CD4-positive, alpha-beta T cell treated with Interleukin-10 for 1 hour (primary cell): Measurements from ENCODE around the gene CDH4.

Source experiments
- DNase-seq: peaks from one replicate; pipeline ENCODE4 v3.0.0-alpha.2; 2020

CDH4 gene

GRCh38 chr20:61805781-61806180 lies 553.7 kb downstream of the CDH4 start:
- no peak for DNase-seq

GRCh38 chr20:61806314-61806713 lies 554.3 kb downstream of the CDH4 start:
- DNase-seq = no peak

GRCh38 chr20:61806995-61807394 lies 554.9 kb downstream of the CDH4 start:
- DNase-seq = no peak

GRCh38 chr20:61807471-61808160 lies 555.6 kb downstream of the CDH4 start:
- DNase-seq = no peak

GRCh38 chr20:61808447-61808846 lies 556.4 kb downstream of the CDH4 start:
- no peak for DNase-seq

- DNase-seq = no peak
These were observed 557.1 kb downstream of the CDH4 start for GRCh38 chr20:61809006-61809770.

- no peak for DNase-seq
These were observed 558.1 kb downstream of the CDH4 start for GRCh38 chr20:61810066-61810737.

- no peak for DNase-seq
These were observed 558.7 kb downstream of the CDH4 start for GRCh38 chr20:61810738-61811135.

GRCh38 chr20:61811166-61811565 lies 559.1 kb downstream of the CDH4 start:
- DNase-seq = no peak

- DNase-seq = no peak
These were observed 560.2 kb downstream of the CDH4 start for GRCh38 chr20:61812121-61812844.

GRCh38 chr20:61812845-61813485 lies 560.9 kb downstream of the CDH4 start:
- DNase-seq = no peak

- DNase-seq = no peak
These were observed 561.7 kb downstream of the CDH4 start for GRCh38 chr20:61813791-61814190.

- DNase-seq = no peak
These were observed 562.2 kb downstream of the CDH4 start for GRCh38 chr20:61814244-61814643.

GRCh38 chr20:61814726-61815125 lies 562.7 kb downstream of the CDH4 start:
- no peak for DNase-seq

- DNase-seq = no peak
These were observed 563.1 kb downstream of the CDH4 start for GRCh38 chr20:61815176-61815575.

- DNase-seq = no peak
These were observed 563.6 kb downstream of the CDH4 start for GRCh38 chr20:61815678-61816077.

- DNase-seq = no peak
These were observed 564.8 kb downstream of the CDH4 start for GRCh38 chr20:61816606-61817460.

- no peak for DNase-seq
These were observed 565.5 kb downstream of the CDH4 start for GRCh38 chr20:61817575-61817974.

- DNase-seq = no peak
These were observed 566.9 kb downstream of the CDH4 start for GRCh38 chr20:61818746-61819573.

GRCh38 chr20:61819574-61819846 lies 567.4 kb downstream of the CDH4 start:
- no peak for DNase-seq
